ENCODE results near the gene TRPV5.
"Not testable (repeated sequence)": the region's sequence is repeated elsewhere in the genome, so short reads cannot be mapped to it uniquely, and the experiment has no call there.

The TRPV5 gene

DNA sequence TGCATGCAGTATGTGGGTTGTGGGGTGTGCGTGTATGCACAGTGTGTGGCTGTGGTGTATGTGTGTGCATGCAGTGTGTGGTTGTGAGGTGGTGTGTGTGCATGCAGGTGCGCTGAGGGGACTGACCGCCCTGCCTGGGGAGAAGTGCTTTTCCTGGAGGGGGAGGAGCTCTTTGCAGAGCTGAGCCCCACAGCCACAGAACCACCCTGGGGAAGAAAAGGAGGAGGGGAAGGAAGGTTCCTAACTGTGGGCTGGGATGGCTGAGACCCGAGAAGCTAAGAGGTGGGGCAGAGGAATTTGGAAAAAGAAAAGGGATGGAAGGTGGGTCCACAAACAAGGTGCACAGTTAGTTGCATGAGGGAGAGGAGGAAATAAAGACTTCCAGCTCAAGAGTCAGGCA lies at the start of gene TRPV5:
Gene TRPV5, minus strand, starts transcription at position 123 of the 400 bp plus-strand sequence. CDS start 287 bp downstream, outside the sequence.
- no peak for DNase-seq (ENCODE audit: low read depth)

DNA sequence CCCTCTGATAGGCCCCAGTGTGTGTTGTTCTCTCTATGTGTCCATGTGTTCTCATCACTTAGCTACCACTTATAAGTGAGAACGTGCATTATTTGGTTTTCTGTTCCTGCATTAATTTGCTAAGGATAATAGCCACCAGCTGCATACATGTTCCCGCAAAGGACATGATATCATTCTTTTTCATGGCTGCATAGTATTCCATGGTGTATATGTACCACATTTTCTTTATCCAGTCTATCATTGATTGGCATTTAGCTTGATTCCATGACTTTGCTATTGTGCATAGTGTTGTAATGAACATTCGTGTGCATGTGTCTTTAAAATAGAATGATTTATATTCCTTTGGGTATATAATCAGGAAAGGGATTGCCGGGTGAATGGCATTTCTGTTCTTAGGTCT lies 44.9 kb upstream of the TRPV5 start:
- not testable (repeated sequence) for DNase-seq (ENCODE audit: low read depth)

DNA sequence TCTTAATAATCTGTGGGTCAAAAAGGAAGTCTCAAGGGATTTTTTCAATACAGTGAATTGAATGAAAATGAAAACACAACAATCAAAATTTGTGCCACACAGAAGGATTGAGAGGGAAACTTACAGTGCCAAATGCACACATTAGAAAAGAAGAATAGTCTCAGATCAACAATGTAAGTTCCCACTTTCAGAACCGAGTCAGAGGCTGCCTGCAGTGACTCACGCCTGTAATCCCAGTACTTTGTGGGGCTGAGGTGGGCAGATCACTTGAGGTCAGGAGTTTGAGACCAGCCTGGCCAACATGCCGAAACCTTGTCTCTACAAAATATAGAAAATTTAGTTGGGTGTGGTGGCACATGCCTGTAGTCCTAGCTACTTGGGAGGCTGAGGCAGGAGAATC lies 41.1 kb upstream of the TRPV5 start:
- no peak for DNase-seq (ENCODE audit: low read depth)

DNA sequence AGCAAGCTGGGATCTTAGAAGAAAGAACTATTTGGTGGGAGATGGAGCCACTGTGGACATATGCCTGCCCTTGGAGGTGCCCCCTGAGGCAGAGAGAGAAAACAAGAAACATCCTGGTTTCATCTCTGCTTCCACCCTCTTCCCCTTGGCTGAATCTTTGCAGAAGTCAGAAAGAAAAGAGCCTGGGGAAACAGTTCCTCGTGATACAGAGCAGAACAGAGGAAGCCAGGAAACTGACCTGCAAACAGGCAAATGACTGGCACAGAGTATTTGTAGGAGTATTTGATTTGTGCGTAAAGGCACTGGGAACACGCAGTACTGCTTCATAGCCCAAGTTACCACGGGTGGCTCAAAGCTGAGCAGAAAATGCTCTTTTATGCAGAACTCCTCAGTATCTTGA lies 35.6 kb upstream of the TRPV5 start:
- no peak for DNase-seq (ENCODE audit: low read depth)

DNA sequence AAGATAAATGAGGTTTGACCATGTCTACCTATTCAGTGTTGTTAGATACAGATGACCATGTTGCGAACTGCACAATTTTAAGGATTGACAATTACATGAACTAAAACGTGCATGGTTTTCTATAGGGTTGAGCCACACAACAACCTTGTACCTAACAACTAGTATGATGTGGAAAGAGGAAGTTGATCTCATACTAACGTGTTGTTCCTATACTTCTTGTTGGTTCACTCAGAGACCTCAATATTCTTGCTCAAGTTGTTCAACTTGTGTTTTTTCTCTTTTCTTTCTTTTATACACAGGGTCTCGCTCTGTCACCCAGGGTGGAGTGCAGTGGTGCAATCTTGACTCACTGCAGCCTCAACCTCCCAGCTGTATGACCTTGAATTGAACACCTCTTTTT lies 34.7 kb upstream of the TRPV5 start:
- DNase-seq (ENCODE audit: low read depth) = no peak

DNA sequence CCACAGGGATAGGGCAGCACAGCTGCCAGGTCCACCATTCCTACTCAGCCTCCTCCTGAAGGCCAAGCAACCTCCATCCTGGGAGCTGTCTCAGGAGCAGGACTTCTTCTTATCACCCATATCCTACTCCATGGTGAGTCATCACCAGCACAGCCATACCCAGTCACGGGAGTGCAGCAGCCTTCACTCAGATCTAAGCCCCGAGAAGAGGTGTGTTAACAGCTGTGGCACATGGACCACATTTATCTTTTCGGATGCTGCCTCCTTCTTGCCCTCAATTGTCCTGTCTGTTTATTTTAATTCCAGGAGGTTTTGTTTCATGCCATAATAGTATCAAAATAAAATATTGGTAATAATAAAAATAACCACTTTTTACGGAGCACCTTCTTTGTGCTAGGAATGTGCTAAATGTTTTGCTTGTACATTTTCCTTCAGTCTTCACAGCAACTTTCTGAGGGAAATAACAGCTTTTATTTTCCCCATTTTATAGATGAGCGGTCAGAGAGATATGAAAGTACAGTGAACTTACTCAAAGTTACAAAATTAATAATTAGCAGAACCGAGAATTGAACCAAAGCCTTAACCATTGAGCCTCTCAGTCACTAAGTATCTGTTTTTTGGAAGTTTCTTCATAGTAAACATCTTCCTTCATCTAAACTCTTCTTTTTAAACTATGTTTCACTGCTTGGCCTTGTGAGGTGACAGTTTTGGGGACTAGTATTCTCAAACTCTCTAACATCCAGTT lies 31.1 kb upstream of the TRPV5 start:
- no peak for DNase-seq (ENCODE audit: low read depth)

DNA sequence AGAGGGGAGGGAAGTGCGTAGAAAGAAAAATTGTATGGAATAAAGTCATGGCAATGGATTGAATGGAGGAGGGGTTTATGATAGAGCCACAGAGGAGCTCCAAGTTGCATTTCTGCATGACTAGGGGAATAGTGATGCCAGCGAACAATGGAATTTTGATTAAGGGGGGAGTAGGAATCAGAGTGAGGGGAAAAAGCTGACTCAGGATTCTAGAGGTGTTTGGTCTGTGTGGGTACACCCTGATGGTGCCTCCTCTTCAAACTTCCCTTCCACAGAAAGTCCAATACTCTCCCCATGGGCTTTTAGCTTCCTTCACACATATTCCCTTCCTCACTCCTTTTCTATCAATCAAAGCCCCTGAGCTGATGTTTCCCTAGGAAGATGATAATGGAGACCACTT lies 30.4 kb upstream of the TRPV5 start:
- DNase-seq (ENCODE audit: low read depth) = no peak

DNA sequence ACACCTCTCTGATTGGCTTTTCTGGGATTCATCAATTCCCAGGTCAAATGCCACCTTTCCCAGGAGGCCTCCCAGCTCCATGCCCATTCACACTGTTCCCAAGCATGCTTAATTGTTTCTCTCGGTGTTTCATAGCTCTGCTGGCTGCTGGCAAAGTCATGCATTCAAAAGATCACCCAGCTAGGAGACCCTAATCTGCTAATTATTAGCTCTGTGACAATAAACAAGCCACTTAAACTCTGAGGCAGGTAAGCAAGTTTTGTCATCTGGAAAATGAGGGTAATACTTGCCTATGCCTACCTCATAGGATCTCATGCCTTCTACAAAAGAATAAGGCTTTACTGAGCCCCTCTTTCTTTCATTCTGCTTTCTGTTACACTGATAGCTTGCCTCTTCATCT lies 29.4 kb upstream of the TRPV5 start:
- DNase-seq (ENCODE audit: low read depth) = no peak

DNA sequence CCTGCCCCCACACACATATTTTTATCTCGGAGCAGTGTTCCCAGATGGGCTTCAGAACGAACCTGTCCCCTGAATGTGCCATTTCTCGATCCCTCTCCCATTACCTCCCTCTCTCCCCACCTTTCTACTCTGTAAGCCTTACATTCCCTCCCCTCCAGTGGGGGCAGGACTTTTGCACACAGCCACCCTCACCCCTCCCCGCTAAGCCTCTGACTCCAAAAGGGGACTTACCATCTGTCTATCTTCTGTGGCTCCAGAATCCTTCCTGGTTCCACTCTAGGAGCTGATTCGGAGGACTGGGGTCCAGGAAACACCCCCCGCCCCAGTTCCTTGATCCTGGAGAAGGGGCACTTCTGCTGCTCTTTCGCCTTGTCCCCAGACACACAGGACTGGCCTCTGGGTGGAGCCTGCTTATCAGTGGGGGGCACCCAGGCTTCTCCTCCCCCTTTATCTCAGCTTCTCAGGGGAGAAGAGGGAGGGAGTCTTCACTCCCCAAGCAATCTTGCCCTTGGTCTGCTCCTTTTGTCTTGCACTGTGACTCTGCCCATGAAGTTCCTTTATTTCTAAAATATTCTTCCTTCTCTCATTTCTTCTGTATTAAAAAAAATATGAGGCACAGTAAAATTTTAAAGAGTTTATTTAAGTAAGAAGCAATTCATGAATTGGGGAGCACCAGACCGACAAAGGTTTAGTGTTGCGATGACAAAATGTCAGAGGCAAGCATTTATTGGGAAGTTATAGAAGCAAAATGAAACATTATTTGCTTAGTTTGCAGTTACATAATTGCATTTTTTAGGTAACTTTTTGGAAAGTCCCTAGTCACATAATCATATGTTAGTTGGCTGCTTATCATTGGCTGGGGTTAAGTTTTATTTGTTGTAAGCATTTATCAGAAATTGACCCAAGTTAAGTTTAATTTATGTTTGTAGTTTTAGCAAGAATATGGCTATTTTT lies 28.7 kb upstream of the TRPV5 start, which contains the start of gene KEL:
Gene KEL, minus strand, starts transcription at position 391 of the 954 bp plus-strand sequence. Its CDS starts 157 bp downstream, at position 234.
- no peak for DNase-seq (ENCODE audit: low read depth)

DNA sequence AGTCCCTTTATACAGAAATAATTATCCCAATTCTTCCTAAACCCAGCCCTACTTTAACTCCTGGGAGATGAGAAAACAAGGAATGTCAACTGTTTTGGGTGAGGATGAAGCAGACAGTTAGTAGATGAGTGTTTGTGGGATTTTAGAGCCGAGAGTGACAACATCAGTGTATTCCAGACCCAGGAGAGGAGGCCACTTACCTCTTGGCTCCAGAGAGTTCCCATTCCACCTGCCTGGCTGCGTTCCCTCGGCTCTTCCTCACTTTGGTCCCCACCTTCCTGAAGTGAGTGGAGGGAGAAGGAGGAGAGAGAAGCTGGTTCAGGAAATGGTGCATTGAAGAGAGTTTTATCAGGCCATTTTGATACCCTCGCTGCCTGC lies 28.0 kb upstream of the TRPV5 start:
- no peak for DNase-seq (ENCODE audit: low read depth)

DNA sequence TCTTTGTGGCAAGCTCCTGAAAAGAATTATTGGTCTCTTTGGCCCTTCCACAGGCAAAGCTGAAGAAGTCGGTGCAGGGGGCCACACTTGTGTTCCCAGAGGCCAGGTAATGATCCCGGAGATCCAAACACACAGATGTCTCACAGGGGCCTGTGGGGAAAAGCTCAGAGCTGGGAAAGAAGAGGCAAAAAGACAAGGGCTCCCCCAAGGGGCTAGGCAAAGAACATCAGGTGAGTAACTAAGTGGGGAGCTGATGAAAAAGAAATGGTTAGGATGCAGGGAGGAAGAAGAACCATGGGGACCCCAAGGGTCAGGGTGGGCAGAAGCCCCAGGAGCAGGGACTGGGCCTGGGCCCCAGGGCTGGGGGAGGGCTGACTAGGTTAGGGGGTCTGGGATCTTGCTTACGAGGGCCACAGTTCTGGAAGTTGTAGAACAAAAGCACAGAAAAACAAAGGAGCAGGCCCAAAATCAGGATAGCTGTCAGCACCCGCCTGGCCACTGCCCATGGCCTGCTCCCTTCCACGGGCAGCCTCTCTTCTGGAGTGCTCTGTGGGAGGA lies 27.5 kb upstream of the TRPV5 start:
- no peak for DNase-seq (ENCODE audit: low read depth)

DNA sequence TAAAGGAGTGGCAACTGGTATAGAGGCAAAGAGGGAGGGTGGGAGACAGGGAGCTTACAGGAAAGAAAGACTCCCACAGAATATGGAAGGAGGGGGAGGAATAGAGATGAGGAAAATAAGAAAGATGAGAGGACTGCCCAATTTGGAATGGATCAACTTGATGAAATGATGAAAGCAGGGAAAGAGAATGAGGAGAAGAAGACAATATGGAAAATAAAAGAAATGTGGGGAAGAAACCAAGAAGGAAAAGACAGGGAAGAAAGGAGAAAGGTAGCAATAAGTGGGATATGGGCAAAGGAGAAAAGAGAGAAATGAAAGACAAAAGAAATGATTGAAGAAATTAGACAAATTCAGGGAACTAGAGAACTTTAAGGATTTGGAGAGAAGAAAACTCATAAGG lies 25.7 kb upstream of the TRPV5 start:
- no peak for DNase-seq (ENCODE audit: low read depth)

DNA sequence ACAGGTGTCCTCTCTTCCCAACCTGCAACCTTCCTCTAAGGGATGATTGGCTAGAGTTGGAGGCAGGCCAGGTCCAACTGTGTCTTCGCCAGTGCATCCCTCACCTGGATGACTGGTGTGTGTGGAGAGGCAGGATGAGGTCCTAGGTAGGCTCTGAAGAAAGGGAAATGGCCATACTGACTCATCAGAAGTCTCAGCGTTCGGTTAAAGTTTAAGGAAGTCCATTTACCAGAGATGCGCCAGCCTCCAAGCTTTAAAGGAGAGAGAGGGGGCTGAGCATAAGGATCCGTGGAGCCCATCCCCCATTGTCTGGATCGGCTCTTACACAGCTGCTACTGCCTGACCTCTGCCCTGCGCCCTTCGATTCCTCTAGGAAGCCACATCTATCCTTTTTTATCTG lies 24.2 kb upstream of the TRPV5 start:
- DNase-seq (ENCODE audit: low read depth) = no peak

DNA sequence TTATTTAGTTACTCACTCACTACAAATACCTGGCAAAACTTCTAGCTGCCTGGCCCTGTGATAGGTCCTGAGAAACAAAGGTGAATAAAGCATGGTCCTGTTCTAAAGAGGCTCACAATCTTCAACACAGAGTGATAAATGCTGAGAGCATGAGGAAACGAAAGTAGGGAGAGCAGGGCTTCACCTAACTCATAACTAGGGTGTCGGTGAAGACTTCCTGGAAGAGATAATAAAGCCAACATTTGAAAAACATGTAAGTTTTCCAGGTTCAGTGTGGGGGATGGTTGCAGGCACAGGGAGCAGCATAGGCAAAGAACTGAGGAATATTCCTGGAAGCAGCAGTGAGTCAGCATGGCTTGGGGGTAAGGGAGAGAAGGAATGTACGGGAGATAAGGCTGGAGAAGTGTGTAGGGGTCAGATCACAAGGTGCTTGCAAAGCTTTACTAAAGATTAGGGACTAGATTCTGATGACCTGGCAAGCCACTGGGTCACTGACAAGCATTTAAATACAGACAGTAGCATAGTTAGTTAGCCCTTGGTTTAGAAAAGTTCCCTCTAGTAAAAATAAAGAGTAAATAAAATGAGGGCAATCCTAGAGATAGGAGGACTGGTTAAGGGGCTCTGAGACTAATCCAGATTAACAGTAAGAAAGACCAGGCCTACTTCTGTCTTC lies 23.5 kb upstream of the TRPV5 start:
- DNase-seq (ENCODE audit: low read depth) = no peak

DNA sequence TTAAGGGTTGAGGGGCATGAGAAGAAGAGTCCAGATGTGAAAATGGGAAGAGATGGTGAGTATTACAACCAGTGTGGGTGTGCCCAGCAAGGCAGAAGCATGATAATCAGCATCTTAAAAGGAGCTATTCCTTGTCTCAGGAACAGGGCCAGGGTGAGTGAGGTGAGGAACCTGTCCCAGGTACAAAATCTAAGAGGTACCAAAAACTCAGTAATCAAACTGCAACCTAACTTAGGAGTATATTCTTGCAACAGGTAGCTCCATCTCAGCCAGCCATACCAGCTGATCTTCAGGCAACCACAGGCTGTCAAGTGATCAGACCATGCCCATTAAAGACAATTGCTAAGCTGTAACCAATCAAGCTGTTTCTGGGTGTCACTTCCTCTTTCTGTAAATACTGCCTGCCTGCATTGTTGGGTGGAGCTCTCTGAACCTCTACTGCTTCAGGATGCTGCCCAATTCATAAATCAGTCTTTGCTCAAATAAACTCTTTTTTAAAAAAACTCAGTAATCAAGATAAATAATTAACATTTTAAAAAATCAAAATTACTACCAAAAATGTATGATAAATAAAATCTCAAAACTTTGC lies 21.2 kb upstream of the TRPV5 start:
- no peak for DNase-seq (ENCODE audit: low read depth)

DNA sequence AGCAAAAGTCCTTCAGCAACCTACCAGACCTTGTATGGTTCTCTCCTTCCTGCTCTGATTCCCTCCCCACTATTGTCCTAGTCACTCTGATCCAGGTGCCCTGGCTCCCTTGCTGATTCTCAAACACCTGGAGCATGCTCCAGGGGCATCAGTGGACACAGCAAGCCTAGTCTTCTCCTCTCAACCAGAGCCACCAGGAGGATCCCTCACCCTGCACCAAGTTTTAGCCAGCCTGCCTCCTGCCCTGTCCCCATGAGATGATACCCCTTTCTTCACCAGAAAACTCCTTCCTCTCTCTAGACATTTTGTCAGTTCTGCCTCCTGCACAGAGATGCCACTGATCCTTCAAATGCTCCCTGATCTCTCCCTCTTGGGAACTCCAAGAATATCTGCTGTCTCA lies 16.7 kb upstream of the TRPV5 start:
- DNase-seq (ENCODE audit: low read depth) = no peak

DNA sequence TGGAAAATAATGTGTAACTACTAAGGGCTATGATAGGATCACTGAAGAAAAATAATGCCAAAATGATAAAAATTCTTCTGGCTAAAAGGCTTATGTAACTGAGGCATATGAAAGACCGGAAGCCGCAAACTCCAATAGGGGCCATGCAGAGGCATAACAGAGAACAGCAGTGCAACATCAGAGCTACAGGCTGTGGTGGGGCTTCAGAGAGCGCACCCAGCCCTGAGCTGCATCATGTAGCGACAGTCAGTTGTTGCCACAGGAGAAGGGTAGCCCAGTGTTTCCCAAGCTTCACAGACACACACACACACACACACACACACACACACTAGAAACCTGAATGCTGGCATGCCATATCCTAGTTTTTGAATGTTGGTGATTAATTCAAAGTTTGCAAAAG lies 15.1 kb upstream of the TRPV5 start:
- DNase-seq (ENCODE audit: low read depth) = no peak

DNA sequence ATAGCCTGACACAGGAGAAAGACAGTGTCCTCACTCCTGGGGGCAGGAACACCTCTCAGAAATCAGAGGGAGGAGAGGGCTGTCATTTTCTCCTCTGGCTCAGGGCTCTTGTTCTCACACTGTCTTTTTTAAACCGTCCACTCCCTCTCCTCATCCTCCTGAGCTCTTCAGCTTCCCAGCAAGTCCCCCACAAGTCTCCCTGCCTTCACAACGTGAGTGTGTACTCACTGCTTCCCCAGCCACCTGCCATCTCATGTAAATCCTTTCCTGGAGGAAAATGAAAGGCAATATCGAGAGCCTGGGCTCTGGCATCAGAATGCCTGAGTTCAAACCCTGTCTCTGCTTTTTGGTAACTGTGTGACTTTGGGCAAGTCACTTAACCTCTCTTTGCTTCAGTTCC lies 11.5 kb upstream of the TRPV5 start:
- DNase-seq (ENCODE audit: low read depth) = no peak

DNA sequence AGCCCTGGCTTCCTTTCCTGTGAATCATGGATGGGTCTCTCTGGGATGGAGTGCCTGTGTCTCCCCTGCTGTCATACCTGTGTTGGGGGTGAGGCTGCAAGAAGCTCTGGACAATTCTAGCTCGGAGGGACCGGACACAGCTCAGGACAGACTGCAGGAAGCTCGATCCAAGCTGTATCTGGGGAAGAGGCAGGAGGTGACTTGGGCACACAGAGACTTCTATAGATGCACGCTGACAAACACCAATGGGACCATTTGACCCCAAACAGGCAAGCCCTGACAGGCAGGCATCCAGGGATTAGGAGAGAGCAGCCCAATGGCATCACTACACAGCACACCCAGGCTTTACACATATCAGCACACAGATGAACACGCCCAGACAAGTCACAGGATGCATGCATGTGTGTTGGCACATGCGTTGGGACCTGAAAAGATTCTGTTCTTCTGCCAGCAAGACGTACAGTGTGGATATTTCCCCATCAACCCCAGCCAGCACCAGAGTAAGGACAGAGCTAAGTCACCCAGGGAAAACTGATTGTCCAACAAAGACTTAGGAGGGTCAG lies 10.2 kb upstream of the TRPV5 start:
- DNase-seq (ENCODE audit: low read depth) = no peak

DNA sequence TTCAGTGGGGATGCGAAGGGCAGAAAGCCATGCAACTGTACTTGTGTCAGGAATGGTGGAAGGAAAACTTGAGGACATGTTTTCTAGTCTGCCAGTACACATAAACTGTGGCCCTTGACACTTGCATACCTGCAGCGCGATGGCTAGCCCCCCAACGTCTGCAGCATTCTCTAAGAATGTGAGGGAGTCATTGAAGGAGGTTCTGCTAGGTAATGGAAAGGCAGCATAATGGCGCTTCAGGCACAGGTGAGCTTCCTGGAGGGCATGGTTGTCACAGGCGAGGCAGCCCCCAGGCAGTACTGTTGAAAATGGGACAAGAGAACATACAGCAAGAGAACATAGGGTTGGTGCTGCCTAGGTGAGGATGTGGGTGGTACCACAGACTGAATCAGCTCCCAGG lies 9.2 kb upstream of the TRPV5 start:
- DNase-seq (ENCODE audit: low read depth) = no peak

DNA sequence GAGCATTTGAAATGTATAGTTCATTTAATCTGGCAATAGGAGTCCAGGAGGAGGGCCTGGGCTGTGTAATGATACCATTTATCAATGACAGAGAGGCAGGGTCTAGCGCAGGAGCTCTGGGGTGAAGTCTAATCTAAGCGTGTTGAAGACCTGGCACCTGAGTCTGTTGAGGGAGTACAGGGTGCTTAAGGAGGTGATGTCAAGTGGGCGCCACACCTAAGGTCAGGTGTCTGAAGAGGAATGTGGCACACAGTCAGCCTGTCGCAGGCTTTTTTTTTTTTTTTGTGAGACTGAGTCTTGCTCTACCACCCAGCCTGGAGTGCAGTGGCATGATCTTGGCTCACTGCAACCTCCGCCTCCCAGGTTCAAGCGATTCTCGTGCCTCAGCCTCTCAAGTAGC lies 8.0 kb upstream of the TRPV5 start:
- no peak for DNase-seq (ENCODE audit: low read depth)

Data from stimulated activated CD4-positive, alpha-beta T cell treated with anti-CD3 and anti-CD28 coated beads, Interleukin-2, amount 100 ng/mL, for 4 hours (primary cell).